Measurements from ENCODE around the gene TBC1D13.

DNA sequence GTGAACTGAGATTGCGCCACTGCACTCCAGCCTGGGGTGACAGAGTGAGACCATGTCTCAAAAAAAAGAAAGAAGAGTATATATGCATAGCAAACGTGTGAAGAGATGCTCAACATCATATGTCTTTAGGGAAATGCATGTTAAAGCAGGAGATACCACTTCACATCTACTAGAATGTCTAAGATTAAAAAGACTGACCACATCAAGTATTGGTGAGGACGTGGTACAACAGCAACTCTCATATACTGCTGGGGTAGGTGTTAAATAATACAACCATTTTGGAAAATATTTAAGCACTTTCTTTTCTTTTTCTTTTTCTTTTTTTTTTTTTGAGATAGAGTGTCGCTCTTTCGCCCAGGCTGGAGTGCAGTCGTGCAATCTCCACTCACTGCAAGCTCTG is 1.6 kb upstream of the TBC1D13 start:
- TF ChIP-seq NFIC (IDR thresholded peaks at IDR 0.05) (no peak), ZNF324 (CRISPR knock-in tag; IDR thresholded peaks at IDR 0.05) (no peak), FOXK1 (CRISPR knock-in tag; IDR thresholded peaks at IDR 0.05; ENCODE audit: borderline replicate concordance) (no peak), OTX1 (CRISPR knock-in tag; IDR thresholded peaks at IDR 0.05) (no peak), ZNF212 (CRISPR knock-in tag; IDR thresholded peaks at IDR 0.05) (no peak), SMARCC2 (IDR thresholded peaks at IDR 0.05; ENCODE audit: low read depth) (no peak), PTBP1 (IDR thresholded peaks at IDR 0.05; ENCODE audit: low read depth, low read length) (no peak), FOXJ3 (CRISPR knock-in tag; IDR thresholded peaks at IDR 0.05) (no peak), POU5F1 (IDR thresholded peaks at IDR 0.05; ENCODE audit: borderline replicate concordance, low read depth, low read length, partially characterized antibody) (no peak), PCBP2 (IDR thresholded peaks at IDR 0.05; ENCODE audit: low read depth, low read length, poor library complexity, severe bottlenecking) (no peak), ZNF197 (CRISPR knock-in tag; IDR thresholded peaks at IDR 0.05; ENCODE audit: low read depth) (no peak)
- TF ChIP-seq, protein P1, sequence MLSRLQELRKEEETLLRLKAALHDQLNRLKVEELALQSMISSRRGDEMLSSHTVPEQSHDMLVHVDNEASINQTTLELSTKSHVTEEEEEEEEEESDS (CRISPR knock-in tag; IDR thresholded peaks at IDR 0.05): no peak
